ENCODE data around the gene RPS10. TPM values are rescaled to one million over a fixed set of nuclear protein-coding genes. Genes with fewer than 3 reads are reported as not detected.

The RPS10 gene
- total RNA-seq, 1 donor from 2014 or later: 4,229 TPM

DNA sequence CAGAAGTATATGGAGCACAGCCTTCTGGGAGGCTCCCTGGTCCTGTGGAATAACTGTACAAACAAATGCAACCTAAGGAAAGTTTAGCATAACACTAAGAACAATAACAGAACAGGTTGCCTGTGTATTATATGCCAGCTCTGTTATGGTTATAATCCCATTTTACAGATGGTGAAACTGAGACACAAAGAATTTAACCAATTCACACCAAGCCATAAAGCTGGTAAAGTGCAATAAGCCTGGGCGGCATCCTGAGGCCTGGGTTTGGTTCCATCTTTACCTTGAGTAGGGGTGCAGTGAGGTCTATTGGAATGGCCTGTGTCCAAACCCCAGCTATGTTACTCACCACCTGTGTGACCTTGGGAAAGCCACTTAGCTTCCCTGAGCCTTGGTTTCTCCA, 25.3 kb upstream of the RPS10 start:
- H3K4me3 ChIP-seq (ENCODE audit: low read depth, low read length): no peak overlapping the region
- DNase-seq (ENCODE audit: low read depth): no peak
- TF ChIP-seq, protein P1, sequence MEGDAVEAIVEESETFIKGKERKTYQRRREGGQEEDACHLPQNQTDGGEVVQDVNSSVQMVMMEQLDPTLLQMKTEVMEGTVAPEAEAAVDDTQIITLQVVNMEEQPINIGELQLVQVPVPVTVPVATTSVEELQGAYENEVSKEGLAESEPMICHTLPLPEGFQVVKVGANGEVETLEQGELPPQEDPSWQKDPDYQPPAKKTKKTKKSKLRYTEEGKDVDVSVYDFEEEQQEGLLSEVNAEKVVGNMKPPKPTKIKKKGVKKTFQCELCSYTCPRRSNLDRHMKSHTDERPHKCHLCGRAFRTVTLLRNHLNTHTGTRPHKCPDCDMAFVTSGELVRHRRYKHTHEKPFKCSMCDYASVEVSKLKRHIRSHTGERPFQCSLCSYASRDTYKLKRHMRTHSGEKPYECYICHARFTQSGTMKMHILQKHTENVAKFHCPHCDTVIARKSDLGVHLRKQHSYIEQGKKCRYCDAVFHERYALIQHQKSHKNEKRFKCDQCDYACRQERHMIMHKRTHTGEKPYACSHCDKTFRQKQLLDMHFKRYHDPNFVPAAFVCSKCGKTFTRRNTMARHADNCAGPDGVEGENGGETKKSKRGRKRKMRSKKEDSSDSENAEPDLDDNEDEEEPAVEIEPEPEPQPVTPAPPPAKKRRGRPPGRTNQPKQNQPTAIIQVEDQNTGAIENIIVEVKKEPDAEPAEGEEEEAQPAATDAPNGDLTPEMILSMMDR (conservative IDR thresholded peaks at IDR 0.05; ENCODE audit: low read depth, low read length): no peak

DNA sequence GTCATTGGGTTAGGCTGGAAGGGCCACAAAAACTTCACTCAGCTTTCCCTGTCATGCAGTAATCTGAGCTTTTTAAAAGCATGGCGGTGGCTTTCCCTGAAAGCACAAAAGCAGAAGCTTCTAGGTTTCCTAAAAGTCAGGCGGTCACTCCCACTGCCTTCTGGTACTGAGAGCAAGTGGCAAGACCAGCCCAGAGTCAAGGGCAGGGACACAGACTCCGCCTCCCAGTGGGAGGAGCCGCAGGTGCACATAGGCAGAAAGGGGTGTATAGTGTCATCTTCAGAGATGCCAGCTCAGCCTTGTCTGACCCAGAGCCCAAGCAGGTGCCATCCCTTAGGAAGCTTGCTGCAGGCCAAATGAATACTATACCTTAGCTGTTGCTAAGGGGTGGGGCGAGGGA, 22.0 kb upstream of the RPS10 start:
- TF ChIP-seq, protein P1 (conservative IDR thresholded peaks at IDR 0.05; ENCODE audit: low read depth, low read length): no peak
- no peak for DNase-seq (ENCODE audit: low read depth)
- no peak overlapping the region for H3K4me3 ChIP-seq (ENCODE audit: low read depth, low read length)

- no peak for DNase-seq (ENCODE audit: low read depth)
- no peak overlapping the region for H3K4me3 ChIP-seq (ENCODE audit: low read depth, low read length)
- TF ChIP-seq, protein P1 (conservative IDR thresholded peaks at IDR 0.05; ENCODE audit: low read depth, low read length): no peak
Measured at GRCh38 chr6:34447386-34447785, 21.5 kb upstream of the RPS10 start.

GRCh38 chr6:34445313-34445860, 19.5 kb upstream of the RPS10 start:
- no peak overlapping the region for H3K4me3 ChIP-seq (ENCODE audit: low read depth, low read length)
- no peak for DNase-seq (ENCODE audit: low read depth)
- TF ChIP-seq, protein P1 (conservative IDR thresholded peaks at IDR 0.05; ENCODE audit: low read depth, low read length): no peak

GRCh38 chr6:34441526-34441925, 15.7 kb upstream of the RPS10 start:
- no peak for DNase-seq (ENCODE audit: low read depth)
- TF ChIP-seq, protein P1 (conservative IDR thresholded peaks at IDR 0.05; ENCODE audit: low read depth, low read length): no peak
- no peak overlapping the region for H3K4me3 ChIP-seq (ENCODE audit: low read depth, low read length)

GRCh38 chr6:34439442-34439841, 13.6 kb upstream of the RPS10 start:
- no peak overlapping the region for H3K4me3 ChIP-seq (ENCODE audit: low read depth, low read length)
- TF ChIP-seq, protein P1 (conservative IDR thresholded peaks at IDR 0.05; ENCODE audit: low read depth, low read length): no peak
- no peak for DNase-seq (ENCODE audit: low read depth)

GRCh38 chr6:34438705-34439104, 12.8 kb upstream of the RPS10 start:
- TF ChIP-seq, protein P1 (conservative IDR thresholded peaks at IDR 0.05; ENCODE audit: low read depth, low read length): no peak
- no peak for DNase-seq (ENCODE audit: low read depth)
- H3K4me3 ChIP-seq (ENCODE audit: low read depth, low read length): no peak overlapping the region
